HL-60 (cell line): ENCODE results near the gene KDM2B.

Experiments used
- DNase-seq, 2 experiments: peaks; one replicate each; pipeline ENCODE4 v3.0.0-alpha.2; 2010 to 2020; ENCODE audit warnings: low read depth in 1 of 2, low spot score in 1 of 2
- H3K27ac ChIP-seq: fragments of 250-450 bp; sonication (Bioruptor Pico); replicated peaks from 2 replicates; pipeline ENCODE4 v1.5.1; 2020; ENCODE audit warnings: mild to moderate bottlenecking, moderate library complexity
- H3K27me3 ChIP-seq: fragments of 250-450 bp; sonication (Bioruptor Pico); 2 replicates; pipeline ENCODE4 v1.5.1; 2021; ENCODE audit warnings: mild to moderate bottlenecking, moderate library complexity; ENCODE audit not compliant: insufficient read depth, poor library complexity, severe bottlenecking
- H3K4me3 ChIP-seq: replicated peaks from 2 replicates; pipeline ENCODE4 v1.5.1; 2011; ENCODE audit warnings: mild to moderate bottlenecking, control low read depth, low read length; ENCODE audit not compliant: insufficient read depth
- GABPA ChIP-seq: IDR thresholded peaks from 2 replicates; pipeline ENCODE4 v1.6.1; 2012; ENCODE audit warnings: low read depth
- POLR2AphosphoS5 ChIP-seq: IDR thresholded peaks from 2 replicates; pipeline ENCODE4 v1.6.1; 2012; ENCODE audit warnings: low read depth
- SPI1 ChIP-seq: IDR thresholded peaks from 2 replicates; pipeline ENCODE4 v1.6.1; 2012; ENCODE audit warnings: low read depth, mild to moderate bottlenecking, borderline replicate concordance
- TF ChIP-seq, protein P1 (sequence below): IDR thresholded peaks from 2 replicates; pipeline ENCODE4 v1.6.1; 2012; ENCODE audit warnings: low read depth; ENCODE audit not compliant: insufficient replicate concordance
- TF ChIP-seq, protein P2 (sequence below): IDR thresholded peaks from one replicate; pipeline ENCODE4 v1.5.1; 2011; ENCODE audit warnings: low read length, control low read depth, inconsistent platforms; ENCODE audit not compliant: insufficient read depth

Gene KDM2B

DNA sequence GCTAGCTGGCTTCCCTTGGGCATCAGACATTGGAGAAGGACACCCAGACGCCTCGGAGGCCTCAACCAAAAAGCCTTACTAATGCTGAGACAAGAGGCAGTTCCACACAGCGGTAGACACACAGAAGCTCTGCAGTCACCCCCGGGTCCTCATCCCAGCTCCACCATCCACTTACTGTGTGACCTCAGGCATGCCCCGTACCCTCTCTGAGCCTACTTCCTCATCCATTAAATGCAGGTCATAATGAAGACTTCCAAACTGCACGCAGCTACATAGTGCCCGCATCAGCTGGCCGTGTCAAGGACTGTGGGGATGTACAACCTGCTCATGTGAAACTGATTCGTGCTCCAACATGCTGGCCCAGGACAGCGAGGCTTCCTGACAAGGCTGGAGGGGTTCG lies 72.3 kb downstream of the KDM2B start:
- H3K4me3 ChIP-seq = no peak overlapping the region
- H3K27me3 ChIP-seq = no peaks in the 10 kb centered on the region
- DNase-seq = no peak
- H3K27ac ChIP-seq = no peak overlapping the region
- TF ChIP-seq, protein P1, sequence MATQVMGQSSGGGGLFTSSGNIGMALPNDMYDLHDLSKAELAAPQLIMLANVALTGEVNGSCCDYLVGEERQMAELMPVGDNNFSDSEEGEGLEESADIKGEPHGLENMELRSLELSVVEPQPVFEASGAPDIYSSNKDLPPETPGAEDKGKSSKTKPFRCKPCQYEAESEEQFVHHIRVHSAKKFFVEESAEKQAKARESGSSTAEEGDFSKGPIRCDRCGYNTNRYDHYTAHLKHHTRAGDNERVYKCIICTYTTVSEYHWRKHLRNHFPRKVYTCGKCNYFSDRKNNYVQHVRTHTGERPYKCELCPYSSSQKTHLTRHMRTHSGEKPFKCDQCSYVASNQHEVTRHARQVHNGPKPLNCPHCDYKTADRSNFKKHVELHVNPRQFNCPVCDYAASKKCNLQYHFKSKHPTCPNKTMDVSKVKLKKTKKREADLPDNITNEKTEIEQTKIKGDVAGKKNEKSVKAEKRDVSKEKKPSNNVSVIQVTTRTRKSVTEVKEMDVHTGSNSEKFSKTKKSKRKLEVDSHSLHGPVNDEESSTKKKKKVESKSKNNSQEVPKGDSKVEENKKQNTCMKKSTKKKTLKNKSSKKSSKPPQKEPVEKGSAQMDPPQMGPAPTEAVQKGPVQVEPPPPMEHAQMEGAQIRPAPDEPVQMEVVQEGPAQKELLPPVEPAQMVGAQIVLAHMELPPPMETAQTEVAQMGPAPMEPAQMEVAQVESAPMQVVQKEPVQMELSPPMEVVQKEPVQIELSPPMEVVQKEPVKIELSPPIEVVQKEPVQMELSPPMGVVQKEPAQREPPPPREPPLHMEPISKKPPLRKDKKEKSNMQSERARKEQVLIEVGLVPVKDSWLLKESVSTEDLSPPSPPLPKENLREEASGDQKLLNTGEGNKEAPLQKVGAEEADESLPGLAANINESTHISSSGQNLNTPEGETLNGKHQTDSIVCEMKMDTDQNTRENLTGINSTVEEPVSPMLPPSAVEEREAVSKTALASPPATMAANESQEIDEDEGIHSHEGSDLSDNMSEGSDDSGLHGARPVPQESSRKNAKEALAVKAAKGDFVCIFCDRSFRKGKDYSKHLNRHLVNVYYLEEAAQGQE = no peak
- TF ChIP-seq SPI1 (no peak), POLR2AphosphoS5 (no peak), GABPA (no peak)
- TF ChIP-seq, protein P2, sequence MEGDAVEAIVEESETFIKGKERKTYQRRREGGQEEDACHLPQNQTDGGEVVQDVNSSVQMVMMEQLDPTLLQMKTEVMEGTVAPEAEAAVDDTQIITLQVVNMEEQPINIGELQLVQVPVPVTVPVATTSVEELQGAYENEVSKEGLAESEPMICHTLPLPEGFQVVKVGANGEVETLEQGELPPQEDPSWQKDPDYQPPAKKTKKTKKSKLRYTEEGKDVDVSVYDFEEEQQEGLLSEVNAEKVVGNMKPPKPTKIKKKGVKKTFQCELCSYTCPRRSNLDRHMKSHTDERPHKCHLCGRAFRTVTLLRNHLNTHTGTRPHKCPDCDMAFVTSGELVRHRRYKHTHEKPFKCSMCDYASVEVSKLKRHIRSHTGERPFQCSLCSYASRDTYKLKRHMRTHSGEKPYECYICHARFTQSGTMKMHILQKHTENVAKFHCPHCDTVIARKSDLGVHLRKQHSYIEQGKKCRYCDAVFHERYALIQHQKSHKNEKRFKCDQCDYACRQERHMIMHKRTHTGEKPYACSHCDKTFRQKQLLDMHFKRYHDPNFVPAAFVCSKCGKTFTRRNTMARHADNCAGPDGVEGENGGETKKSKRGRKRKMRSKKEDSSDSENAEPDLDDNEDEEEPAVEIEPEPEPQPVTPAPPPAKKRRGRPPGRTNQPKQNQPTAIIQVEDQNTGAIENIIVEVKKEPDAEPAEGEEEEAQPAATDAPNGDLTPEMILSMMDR = no peak

DNA sequence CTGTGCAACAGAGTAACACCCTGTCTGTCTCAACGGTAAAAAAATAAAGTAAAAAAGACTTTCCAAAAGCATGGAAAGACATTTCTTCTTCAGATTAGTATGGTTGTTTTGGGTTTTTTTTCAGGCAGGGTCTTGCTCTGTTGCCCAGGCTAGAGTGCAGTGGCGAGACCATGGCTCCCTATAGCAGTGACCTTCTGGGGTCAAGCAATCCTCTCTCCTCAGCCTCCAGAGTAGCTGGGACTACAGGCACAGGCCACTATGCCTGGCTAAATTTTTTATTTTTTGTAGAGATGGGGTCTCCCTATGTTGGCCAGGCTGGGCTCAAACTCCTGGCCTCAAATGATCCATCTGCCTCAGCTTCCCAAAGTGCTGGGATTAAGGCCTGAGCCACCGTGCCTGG lies 72.8 kb downstream of the KDM2B start:
- Histone ChIP-seq H3K27ac (no peak overlapping the region), H3K4me3 (no peak overlapping the region), H3K27me3 (no peaks in the 10 kb centered on the region)
- TF ChIP-seq, protein P1 = no peak
- TF ChIP-seq GABPA = no peak
- no peak for TF ChIP-seq SPI1
- no peak for TF ChIP-seq POLR2AphosphoS5
- TF ChIP-seq, protein P2 = no peak
- no peak for DNase-seq

DNA sequence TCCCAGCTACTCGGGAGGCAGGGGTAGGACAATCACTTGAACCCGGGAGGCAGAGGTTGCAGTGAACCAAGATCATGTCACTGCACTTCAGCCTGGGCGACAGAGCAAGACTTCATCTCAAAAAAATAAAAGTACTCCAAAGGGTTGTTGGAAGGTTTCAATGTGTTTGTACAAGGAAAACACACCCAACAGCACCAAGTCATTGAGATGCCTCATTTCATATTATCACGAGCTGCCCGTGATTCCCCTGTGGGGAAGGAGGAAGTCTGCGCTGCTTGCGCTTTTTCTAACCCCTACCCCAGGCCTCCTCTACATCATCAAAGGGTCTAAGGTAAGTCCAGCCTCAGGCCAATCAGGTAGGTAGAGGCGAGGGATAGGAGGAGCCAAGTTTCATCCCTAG lies 73.6 kb downstream of the KDM2B start:
- H3K27me3 ChIP-seq = no peaks in the 10 kb centered on the region
- H3K27ac ChIP-seq = no peak overlapping the region
- DNase-seq = no peak
- no peak overlapping the region for H3K4me3 ChIP-seq
- TF ChIP-seq, protein P1 = no peak
- TF ChIP-seq SPI1 (no peak), GABPA (no peak)
- TF ChIP-seq, protein P2 = no peak
